Measurements from ENCODE around the gene PRPF6.

GRCh38 chr20:64049060-64049877 lies 68.3 kb downstream of the PRPF6 start, which contains the start of gene SOX18:
- no peak for TF ChIP-seq CTCF (IDR thresholded peaks at IDR 0.05; ENCODE audit: insufficient read depth, low read depth, low read length)
- TF ChIP-seq EZH2 (IDR thresholded peaks at IDR 0.05; ENCODE audit: insufficient read depth, low read length): no peak
